GM12873 (cell line): ENCODE data around the gene KIF5C.

ENCODE experiments used
- TF ChIP-seq, protein P1 (sequence below): IDR thresholded peaks from 2 replicates; pipeline ENCODE4 v1.5.1; 2012; ENCODE audit warnings: low read depth, mild to moderate bottlenecking, moderate library complexity, low read length, control low read depth; ENCODE audit not compliant: insufficient read depth; ENCODE audit errors: missing control alignments

Gene KIF5C

DNA sequence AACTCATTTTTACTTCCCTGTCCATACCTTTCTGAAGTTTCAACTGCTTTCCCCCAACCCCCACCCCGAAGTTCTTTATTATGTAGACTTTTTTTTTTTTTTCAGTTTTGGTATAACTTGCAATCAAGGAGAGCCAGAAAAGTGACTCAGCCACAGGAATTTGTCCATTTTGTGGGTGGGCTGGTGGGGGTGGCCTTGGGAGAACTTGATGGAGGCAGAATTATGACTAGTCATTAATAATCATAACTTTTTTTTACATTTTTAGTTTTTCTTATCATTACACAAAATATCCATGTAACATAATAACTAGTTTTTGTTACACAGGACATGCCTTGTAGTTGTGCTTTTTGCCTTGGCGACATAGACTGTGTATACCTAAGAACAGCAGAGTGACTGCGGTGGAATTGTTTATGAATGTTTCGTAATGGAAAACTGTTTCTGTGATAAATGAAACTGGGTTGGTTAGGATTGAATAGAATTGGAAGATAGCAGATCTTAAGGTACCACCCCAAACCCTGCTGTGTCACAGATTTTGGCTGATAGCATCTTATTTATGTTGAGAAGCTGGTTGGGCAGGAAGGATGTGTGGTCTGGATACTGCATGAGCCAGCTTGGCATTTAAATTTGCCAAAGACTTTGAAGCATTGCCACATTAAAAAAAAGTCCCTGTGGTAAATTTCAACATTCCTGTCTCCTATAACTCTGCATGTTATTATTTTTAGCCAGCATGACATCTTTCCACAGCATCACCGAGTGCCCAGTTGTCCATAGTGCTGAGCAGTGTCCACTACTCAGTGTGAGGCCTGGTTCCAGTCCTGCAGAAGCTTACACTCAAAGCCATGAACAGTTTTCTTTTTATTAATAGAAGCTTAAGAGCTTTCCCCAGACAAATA lies 194.2 kb downstream of the KIF5C start:
- TF ChIP-seq, protein P1, sequence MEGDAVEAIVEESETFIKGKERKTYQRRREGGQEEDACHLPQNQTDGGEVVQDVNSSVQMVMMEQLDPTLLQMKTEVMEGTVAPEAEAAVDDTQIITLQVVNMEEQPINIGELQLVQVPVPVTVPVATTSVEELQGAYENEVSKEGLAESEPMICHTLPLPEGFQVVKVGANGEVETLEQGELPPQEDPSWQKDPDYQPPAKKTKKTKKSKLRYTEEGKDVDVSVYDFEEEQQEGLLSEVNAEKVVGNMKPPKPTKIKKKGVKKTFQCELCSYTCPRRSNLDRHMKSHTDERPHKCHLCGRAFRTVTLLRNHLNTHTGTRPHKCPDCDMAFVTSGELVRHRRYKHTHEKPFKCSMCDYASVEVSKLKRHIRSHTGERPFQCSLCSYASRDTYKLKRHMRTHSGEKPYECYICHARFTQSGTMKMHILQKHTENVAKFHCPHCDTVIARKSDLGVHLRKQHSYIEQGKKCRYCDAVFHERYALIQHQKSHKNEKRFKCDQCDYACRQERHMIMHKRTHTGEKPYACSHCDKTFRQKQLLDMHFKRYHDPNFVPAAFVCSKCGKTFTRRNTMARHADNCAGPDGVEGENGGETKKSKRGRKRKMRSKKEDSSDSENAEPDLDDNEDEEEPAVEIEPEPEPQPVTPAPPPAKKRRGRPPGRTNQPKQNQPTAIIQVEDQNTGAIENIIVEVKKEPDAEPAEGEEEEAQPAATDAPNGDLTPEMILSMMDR = no peak

DNA sequence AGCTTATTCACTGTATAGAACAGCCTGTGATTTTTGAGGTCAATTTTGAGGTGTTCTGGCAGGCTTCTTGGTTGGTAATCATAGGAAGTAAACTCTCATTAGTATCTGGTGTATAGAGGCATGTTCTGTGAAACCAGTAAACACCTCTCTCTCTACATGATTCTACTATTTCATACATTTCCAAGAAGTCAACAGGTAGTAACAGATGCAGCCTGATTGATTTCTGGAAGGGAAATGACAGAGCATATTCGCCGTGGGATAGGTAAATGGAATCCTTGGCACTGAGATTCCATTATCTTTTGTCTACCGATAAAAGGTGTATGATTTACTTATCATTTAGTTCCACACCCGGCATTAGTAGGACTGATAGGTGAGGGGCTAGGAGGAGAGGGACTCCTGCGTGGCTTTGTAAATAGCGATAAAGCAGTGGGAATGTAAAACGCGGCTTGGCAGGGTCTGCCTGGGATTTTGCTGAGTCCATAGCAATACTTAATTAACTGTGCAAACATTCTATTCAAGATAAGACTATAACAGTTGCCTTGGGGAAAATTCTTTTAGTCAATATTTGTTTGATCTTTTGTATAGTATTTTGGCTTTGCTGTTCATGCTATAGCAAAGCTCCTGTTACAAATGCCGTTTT lies 195.8 kb downstream of the KIF5C start:
- TF ChIP-seq, protein P1 = no peak

DNA sequence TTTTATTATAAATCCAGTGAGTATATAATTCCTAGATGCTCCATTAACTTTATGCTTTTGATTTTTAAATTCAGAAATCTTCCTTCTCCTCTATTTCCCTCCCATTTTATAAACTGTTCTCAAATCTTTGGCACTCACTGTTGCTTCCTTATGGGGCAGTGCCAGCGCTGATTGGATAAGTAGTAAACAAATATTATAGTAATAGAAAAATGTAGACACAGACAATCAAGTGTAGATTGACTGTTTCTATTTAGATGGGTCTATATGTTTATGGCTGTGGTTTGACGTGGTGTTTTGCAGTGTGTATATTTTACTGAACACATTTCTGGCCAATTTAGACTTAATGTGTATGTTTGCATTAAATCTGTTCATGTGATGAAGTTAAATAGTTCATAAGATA lies 200.1 kb downstream of the KIF5C start:
- TF ChIP-seq, protein P1 = no peak

DNA sequence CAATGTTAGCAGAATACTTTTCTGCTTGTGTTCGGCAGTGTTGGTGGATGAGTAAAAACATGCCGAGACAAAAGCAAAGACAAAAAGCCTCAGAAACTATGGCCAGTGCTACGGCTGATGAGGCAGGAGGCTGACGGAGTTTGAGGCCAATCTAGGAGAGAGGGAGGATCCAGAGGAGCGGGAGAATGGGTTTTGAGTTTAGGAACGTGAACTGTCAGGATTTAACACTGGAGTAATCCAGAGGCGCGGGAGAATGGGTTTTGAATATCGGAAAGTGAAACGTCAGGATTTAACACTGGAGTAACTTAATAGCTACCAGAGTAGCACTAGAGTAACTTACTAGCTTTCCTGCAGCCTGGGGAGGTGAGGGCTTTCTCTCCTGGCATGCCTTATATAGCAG lies 200.8 kb downstream of the KIF5C start:
- TF ChIP-seq, protein P1 = no peak
